Omental fat pad (tissue), 4 donors: ENCODE measurements around the gene TNPO3. TPM values are rescaled to one million over a fixed set of nuclear protein-coding genes. Genes with fewer than 3 reads are reported as not detected.
A peak's percentile ranks its signal among the peaks of the same experiment; 100 is the strongest.

Experiments used
- ATAC-seq: fragments of 150-250 bp; one replicate; pipeline ENCODE4 v1.9.1; 2016; ENCODE audit warnings: mild to moderate bottlenecking, moderate library complexity; ENCODE audit not compliant: low FRiP score
- DNase-seq: peaks from one replicate; pipeline ENCODE4 v3.0.0-alpha.2; 2019; ENCODE audit warnings: low spot score
- total RNA-seq, 4 donors: library from RNA; depleted of rRNA; stranded (reverse); fragments of >200 nt; gene quantifications; one replicate each; pipeline ENCODE4 v1.1.0, GENCODE V29; 2016
- TF ChIP-seq, protein P1 (sequence below), 3 donors: fragments of 450-650 bp; IDR thresholded peaks; one replicate each; pipeline ENCODE4 v1.5.1; 2016 to 2017; ENCODE audit warnings: antibody characterized with exemption in 3 of 3, mild to moderate bottlenecking in 3 of 3, moderate library complexity in 2 of 3

Gene TNPO3
- total RNA-seq, 4 donors from 2014 or later: 34.1 to 45.9 (median 41.1) TPM

DNA sequence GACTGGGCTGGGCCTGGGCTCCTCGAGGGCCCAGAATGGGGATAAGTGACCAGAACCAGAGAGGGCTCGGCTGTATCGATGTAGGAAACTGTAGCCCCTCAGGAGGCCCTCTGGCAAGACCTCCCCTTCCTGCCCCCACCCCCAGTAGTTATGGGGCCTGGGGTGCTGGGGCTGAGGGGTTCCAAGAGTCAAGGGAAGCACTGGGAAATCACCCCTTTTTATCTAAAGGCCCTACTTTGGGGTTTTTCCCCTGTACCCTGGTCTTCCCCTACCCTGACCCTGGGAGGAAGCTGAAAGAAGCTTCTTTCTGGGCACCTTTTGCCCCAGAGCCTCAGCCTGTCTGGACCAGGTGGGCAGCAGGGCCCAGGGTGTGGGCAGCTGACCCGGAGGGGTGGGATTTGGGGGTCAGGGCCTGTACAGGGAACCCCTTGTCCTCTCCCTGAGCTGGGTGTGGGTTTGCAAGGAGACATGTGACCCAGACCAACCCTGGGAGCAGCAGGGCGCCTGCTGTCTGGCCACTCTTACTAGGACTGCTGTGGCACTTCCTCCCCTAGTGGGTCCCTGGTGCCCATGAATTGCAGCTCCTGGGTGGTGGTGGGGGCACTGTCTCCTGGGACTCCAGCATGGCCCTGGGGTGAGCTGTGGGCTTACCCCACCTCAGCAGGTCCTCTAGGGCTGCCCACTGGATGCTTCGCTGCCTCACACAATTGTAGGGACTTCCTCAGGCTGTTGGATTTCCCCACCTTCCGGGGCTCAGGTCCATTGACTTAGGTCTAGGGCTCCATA lies 115.6 kb downstream of the TNPO3 start:
- ATAC-seq: no peak
- no peak for DNase-seq
- TF ChIP-seq, protein P1, sequence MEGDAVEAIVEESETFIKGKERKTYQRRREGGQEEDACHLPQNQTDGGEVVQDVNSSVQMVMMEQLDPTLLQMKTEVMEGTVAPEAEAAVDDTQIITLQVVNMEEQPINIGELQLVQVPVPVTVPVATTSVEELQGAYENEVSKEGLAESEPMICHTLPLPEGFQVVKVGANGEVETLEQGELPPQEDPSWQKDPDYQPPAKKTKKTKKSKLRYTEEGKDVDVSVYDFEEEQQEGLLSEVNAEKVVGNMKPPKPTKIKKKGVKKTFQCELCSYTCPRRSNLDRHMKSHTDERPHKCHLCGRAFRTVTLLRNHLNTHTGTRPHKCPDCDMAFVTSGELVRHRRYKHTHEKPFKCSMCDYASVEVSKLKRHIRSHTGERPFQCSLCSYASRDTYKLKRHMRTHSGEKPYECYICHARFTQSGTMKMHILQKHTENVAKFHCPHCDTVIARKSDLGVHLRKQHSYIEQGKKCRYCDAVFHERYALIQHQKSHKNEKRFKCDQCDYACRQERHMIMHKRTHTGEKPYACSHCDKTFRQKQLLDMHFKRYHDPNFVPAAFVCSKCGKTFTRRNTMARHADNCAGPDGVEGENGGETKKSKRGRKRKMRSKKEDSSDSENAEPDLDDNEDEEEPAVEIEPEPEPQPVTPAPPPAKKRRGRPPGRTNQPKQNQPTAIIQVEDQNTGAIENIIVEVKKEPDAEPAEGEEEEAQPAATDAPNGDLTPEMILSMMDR (IDR thresholded peaks at IDR 0.05): no peak

- no peak for DNase-seq
- ATAC-seq: no peak
- TF ChIP-seq, protein P1 (IDR thresholded peaks at IDR 0.05): no peak
Measured at GRCh38 chr7:128938544-128939074, 116.3 kb downstream of the TNPO3 start.

DNA sequence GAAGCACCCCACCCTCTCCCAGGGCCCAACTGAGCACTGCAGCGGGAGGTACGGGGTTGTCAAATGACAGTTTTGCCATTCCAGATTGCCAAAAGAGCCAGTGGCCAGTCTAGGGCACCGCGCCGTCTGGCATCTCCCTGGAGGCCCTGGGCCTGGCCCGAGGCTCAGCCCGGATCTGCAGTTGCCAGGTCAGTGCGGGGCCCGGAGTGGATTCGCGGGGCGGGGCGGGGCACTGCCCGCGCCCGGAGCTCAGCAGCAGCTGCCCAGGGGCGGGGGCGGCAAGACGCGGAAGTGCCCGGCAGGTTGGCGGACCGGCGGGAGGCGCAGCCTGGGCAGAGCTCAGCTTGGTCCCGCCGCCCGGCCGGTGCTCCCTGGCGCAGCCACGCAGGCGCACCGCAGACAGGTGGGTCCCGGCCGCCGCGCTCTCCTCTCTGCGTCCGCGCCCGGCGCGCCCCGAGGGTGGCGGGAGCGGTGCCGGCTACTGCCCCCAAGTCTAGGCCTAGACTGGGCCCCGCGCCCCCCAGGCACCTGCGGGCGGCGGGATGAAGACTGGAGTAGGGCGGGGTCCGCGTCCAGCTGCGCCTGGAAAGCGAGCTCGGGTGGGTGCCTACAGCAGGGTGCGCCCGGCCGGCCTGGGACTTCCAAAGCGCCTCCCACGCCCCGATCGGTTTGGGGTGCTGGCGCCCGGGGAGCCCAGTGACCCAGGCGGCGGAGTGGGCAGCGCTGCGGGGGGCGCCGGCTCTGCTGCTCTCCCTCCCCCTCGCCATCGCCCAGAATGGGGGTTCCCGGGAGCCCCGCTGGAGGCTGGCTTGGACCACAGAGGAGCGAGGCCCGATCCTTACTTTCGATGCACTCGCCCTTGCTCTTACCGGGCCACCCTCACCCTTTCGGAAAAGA lies 117.0 kb downstream of the TNPO3 start, which contains the start of gene IRF5:
Gene IRF5, plus strand, starts transcription at position 281 of the 897 bp plus-strand sequence. CDS start 4,155 bp downstream, outside the sequence.
- DNase-seq: no peak
- TF ChIP-seq, protein P1 (IDR thresholded peaks at IDR 0.05): no peak
- ATAC-seq: peak; percentile 72

- DNase-seq: no peak
- TF ChIP-seq, protein P1 (IDR thresholded peaks at IDR 0.05): no peak
Measured at GRCh38 chr7:128937271-128937646, 117.7 kb downstream of the TNPO3 start.

DNA sequence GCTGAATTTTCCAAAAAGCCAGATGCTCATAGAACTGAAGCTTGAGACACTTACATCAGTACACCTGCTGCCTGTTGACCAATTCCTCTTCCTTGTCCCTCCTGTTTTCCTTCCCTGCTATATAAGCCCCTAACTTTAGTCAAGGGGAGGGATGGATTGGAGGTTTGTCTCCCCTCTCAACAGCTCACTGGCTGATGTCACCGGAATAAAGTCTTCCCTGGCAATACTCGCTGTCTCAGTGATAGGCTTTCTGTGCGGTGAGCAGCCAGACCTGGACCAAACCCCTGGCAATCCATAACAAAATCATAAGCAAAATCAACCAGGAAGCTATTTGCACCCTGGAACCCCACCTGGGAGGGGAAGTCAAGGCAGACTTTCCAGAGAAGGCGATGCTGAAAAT lies 118.1 kb downstream of the TNPO3 start:
- ATAC-seq (no peak), DNase-seq (no peak)
- TF ChIP-seq, protein P1 (IDR thresholded peaks at IDR 0.05): no peak

More at GRCh38 chr7:128937271-128937646, 117.7 kb downstream of the TNPO3 start:
- no peak for ATAC-seq

DNA sequence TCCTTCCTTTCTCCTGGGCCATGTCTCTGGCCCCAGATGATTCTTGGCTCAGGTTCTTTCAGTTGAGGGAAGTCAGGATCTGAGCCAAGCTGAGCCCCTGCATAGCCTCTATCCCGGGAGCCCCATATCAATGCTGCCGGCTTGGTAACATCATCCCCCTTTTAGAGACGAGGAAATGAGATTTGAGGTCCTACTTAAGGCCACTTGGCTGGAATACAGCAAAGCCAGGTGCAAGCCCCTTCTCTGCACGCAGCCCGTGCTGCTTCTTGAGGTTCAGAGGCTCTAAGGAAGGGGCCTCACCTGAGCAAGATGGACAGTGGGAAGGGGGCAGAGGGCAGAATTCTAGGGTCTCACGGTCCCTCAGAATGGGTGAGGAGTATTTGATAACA lies 119.6 kb downstream of the TNPO3 start:
- TF ChIP-seq, protein P1 (IDR thresholded peaks at IDR 0.05): no peak
- ATAC-seq (no peak), DNase-seq (no peak)
